ENCODE data around the gene MTPN.

GRCh38 chr7:135943134-135943879 lies 33.9 kb downstream of the MTPN start:
- no peak for TF ChIP-seq CTCF (IDR thresholded peaks at IDR 0.05; ENCODE audit: low read depth, low read length)
- no peak for TF ChIP-seq EZH2phosphoT487 (IDR thresholded peaks at IDR 0.05; ENCODE audit: low read depth)

All from OCI-LY3 (cell line).